HG02938 (cell line): Measurements from ENCODE around the gene VDAC1.
"Not testable (repeated sequence)": the region's sequence is repeated elsewhere in the genome, so short reads cannot be mapped to it uniquely, and the experiment has no call there.

Source experiments
- ATAC-seq: cut with Tn5 transposase; IDR thresholded peaks from one replicate; pipeline ENCODE4 v1.9.1; 2021; ENCODE audit warnings: mild to moderate bottlenecking, moderate library complexity; ENCODE audit not compliant: unreplicated experiment

The VDAC1 gene

DNA sequence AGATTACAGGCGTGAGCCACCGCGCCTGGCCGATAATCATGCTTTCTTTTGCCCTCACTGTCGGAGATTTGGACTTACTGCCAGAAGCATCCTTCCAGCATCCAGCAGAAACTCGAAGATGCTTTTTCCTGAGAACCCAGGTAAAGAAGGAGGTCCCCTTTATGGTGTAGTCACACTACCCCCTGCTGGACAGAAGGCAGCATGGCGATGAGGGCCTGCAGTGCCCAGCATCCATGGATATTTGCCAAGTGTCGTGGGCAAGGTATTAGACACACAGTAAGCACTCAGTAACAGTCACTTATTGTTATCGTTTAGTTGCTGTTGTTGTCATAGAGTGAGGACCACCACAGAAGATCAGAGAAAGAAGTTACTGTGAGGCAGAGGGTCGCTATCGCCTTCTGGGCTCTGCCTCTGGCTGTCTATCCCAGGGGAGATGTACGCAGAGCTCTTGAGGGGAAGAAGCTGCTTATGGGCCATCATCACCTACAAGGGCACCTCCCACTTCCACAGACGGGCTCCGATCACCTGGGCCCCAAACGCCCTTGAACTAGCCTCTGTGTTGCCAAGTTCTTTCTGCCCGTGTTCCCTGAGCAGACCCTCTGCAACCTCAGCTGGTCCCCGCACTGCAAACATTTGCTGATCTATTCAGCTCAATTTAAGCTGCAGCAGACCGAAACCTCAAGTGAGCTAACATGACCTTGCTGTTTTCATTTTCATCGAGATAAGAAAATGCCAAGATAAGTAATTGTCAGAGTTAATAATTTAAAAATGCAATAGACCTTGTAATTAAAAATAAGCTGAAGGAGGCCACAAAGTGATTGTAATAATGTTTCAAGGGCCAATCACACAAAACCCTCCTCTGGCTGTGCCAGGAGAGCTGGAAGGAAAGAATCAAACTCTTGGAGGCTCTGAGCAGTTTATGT is 60.3 kb downstream of the VDAC1 start:
- no peak for ATAC-seq

DNA sequence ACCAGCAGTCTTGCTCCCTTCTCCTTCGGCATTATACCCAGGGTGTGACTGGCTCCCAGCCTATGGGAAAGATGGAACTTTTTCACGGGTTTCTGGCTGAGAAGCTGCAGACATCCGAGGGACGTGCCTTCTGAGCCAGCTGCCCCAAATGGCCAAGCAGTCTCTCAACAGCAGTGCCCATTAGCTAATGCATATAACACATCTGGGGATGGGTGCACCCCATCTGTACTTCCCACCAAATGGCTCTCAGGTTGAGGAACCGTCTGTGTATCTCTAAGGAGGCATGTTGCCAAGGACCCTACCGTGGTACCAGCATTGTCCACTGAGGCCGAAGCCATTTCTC is 61.3 kb downstream of the VDAC1 start:
- ATAC-seq: no peak

- no peak for ATAC-seq
Observed at GRCh38 chr5:133942614-133943474, 61.9 kb downstream of the VDAC1 start.

- no peak for ATAC-seq
Observed at GRCh38 chr5:133941456-133942196, 63.1 kb downstream of the VDAC1 start.

GRCh38 chr5:133939668-133940067 is 65.1 kb downstream of the VDAC1 start:
- no peak for ATAC-seq

DNA sequence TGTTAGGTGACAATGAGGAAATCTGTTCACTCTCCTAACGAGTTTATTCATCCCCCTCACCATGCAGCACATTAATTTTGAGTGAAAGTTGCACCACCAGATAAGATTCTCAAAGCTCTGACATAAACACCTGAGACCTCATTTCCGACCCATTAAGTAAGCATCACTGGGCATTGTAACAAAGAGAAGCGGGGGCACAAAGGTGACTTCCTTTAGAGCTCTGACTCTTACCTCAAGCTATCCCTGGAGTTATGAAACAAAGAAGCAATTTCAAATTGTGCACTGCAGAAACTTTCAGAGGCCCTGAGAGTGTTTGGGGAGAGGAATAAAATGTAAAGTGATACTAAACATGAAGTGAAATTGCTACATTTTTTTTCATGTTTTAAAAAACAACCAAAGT is 65.8 kb downstream of the VDAC1 start:
- ATAC-seq: peak; percentile 67

GRCh38 chr5:133938039-133938821 is 66.5 kb downstream of the VDAC1 start:
- no peak for ATAC-seq

DNA sequence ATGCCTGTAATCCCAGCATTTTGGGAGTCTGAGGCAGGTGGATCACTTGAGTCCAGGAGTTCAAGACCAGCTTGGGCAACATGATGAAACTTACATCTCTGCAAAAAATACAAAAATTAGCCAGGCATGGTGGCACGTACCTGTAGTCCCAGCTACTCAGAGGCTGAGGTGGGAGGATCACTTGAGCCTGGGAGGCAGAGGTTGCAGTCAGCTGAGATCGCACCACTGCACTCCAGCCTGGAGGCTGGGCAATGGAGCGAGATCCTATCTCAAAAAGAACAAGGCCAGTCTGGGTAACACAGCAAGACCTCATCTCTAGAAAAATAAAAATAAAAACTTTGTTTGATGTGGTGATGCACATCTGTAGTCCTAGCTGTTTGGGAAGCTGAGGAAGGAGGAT is 67.1 kb downstream of the VDAC1 start:
- ATAC-seq: not testable (repeated sequence)

GRCh38 chr5:133936651-133937015 is 68.1 kb downstream of the VDAC1 start:
- no peak for ATAC-seq

GRCh38 chr5:133935991-133936650 is 68.7 kb downstream of the VDAC1 start:
- not testable (repeated sequence) for ATAC-seq

DNA sequence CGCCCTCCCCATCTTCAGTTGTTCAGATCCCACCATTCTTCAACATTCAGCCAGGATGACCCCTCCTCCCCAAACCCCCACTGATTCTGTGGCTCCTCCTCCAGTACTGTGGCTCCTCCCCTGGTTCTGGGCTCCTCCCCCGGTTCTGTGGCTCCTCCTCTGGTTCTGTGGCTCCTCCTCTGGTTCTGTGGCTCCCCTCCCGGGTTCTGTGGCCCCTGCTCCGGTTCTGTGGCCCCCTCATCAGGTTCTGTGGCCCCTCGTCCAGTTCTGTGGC is 69.2 kb downstream of the VDAC1 start:
- ATAC-seq: no peak

DNA sequence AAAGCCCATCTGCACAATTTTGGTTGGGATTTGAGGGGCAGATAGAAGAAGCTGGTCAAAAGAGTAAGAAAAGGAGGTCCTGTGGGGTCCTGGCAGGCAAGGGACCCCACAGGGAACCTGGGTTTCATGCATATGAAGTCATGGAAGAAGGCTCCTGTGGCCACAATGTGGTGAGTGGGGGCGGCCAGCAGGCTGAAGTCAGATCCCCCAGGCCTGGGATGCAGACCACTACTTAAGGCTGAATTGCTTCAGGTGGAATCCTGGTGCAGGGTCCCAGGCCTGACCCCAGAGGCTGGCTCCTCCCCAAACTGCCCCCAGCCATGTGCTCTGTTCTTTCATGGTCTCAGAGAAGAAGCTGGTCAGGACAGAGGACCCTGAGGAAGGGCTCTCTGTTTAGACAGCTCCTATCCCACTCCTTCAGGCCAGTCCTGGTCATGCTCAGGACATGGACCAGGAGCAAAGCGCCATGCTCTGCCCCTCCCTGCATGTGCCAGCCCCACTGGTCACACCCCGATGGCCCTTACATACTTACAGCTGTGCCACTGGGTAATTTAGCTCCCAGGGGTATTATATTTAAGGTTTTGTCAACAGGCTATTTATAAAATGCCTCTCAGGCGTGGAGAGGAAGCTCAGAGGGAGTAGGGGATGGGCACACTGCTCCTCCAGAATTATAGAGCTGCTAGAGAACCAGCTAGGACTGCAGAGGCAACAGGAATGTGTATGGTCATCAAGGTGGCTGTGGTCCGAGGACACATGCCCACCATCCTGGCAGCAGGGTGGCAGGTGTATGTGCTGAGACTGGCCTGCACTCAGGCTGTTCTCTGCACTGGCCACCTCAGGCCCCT is 69.7 kb downstream of the VDAC1 start:
- no peak for ATAC-seq

DNA sequence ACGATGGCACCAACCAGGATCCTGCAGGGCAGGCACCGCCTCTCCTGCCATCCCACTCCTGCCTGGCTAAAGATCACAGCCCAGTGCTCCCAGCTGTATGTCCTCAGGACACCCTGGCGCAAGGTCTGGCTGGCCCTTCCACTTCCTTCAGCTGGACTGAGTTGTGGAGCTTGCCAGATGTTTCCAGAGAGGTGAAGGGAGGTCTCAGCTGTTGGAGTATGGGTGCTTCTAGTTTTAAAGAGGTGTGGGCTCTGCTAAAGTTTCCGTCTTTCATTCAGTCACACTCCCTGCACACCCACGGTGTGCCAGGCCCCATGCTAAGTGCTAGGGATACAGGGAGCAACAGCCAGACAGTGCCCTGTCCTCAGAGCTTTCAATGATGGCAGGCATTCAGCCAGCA is 70.5 kb downstream of the VDAC1 start:
- ATAC-seq: no peak

DNA sequence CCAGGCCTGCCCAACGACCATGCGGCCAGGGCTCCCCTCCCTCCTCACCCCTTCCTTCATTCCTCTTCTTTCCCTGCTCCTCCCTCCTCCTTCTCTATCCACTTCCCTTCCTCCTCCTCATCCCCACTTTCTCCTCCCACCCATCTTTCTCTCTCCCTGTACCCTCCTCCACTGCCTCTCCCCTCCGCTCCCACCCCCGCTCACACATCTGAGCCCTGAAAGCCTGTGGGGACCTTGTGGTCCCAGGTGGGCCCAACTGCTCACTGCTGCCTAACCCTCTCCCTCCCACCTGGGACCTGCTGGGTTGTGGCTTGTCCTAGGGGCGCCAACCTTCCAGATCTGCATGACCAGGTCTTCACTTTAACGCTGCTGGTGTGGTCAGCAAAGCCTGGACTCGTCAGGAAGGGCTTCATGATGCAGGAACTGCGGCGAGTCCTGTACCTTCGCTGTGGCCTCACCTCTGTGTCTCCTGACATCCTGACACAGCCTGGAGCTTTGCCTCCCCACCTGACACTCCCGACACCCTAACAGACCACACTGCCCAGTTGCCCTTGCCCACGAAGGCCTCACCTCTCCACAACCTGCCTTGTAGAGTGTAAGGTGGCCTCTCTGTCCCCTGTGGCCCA is 71.0 kb downstream of the VDAC1 start:
- no peak for ATAC-seq

- ATAC-seq: no peak
Observed at GRCh38 chr5:133933169-133933509, 71.6 kb downstream of the VDAC1 start.

GRCh38 chr5:133932441-133933168 is 72.2 kb downstream of the VDAC1 start:
- no peak for ATAC-seq

- no peak for ATAC-seq
Observed at GRCh38 chr5:133931546-133931945, 73.2 kb downstream of the VDAC1 start.

DNA sequence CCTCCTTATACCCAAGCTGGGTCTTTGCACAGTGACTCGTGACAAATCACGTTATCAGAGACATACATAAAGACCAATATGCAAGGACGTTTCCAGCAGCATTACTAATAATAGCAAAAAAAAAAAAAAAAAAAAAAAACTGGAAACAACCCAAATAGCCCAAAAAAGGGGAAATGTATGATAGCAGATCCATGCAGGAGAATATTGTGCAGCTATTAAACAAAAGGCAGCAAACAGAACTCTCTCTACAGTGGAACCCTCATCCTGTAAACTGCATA is 74.0 kb downstream of the VDAC1 start:
- ATAC-seq: no peak
